GM12865 (cell line): ENCODE results near the gene ELOVL3.

Experiments used
- DNase-seq: peaks from one replicate; pipeline ENCODE4 v3.0.0; 2010; ENCODE audit warnings: low read depth
- H3K4me3 ChIP-seq: 2 replicates; pipeline ENCODE4 v1.5.1; 2011; ENCODE audit warnings: mild to moderate bottlenecking, low read depth, low read length, control low read depth
- CTCF ChIP-seq: IDR thresholded peaks from 2 replicates; pipeline ENCODE4 v1.5.1; 2011; ENCODE audit warnings: low read length, control low read depth, low read depth, inconsistent platforms; ENCODE audit not compliant: insufficient read depth; ENCODE audit errors: missing control alignments

The ELOVL3 gene

GRCh38 chr10:102227050-102227449, 951 bp downstream of the ELOVL3 start:
- DNase-seq, result no peak
- no peak for TF ChIP-seq CTCF
- H3K4me3 ChIP-seq, result no peak overlapping the region

DNA sequence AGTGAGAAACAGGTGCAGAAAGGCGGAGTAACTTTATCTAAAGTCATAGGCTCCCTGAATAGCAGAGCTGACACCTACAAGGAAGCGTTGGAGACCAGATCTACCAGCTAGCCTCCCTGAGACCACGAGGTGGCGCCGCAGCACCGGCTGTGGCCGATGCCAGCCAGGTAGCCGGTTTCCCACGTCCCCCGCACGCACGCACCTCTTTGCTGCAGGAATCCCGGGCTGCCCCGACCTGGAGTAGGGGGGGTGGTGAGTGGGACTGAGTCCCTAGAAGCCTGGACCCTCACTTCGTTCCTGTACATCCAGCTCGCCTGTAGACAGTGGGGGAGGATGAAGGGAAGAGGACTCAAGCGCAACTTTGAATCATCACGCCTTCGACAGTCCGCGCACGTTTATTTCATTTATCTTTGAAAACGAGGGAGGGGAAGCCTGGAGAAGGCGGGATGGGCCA, 3.7 kb downstream of the ELOVL3 start:
- peak; percentile 85 for DNase-seq
- peak; percentile 98 for TF ChIP-seq CTCF
- H3K4me3 ChIP-seq, result peak overlapping the region; percentile 33

DNA sequence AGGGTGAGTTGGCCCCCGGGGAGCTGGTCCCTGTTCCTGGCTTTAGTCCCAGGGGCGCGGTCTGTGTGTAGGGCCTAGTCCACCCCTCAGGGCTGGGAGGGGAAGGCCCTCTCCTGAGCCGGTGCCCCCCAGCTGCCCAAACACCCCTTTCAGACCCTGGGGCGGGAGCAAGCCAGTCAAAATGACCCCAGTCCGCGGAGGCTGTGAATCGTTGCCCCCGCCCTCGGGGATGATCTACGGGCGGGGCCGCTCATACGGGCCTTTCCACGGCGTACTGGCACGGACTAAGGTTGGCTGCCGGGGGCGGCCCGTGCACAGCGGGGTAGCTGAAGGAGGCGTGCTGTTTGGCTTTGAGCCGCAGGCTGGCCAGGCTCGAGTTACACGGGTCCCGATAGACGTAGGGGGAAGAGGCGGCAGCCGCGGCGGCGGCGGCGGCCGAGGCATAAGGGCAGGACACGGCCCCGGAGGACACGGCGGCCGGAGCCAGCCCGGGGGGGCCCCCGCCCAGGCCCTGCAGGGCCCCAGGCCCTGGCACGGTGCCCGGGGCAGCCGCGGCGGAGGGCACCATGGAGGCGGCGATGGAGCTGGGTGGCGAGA, 4.3 kb downstream of the ELOVL3 start:
- DNase-seq, result peak; percentile 22
- no peak for TF ChIP-seq CTCF
- peak overlapping the region; percentile 33 for H3K4me3 ChIP-seq

DNA sequence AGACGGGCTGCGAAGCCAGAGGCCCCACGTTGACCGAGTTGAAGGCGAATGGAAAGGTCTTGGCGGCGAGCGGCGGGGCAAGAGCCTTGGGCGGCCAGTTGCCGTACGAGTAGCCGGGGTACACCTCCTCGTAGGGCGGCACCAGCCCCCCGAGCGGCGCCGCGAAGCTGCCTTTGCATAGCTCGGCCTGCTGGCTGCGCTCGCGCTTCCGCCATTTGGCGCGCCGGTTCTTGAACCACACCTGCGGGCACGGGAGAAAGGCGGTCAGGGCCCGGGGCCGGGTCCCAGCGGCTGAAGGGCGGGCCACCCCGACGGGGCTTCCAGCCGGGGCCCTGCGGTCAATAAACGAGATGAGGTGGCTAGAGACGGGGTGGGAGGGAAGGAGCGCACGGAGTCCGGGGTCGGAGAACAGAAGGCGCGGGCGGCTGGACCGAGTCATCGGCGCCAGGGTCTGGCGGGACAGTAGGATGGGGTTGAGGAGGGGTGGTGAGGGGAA, 4.8 kb downstream of the ELOVL3 start:
- TF ChIP-seq CTCF, result peak; percentile 29
- DNase-seq, result peak; percentile 54
- peak overlapping the region; percentile 31 for H3K4me3 ChIP-seq

DNA sequence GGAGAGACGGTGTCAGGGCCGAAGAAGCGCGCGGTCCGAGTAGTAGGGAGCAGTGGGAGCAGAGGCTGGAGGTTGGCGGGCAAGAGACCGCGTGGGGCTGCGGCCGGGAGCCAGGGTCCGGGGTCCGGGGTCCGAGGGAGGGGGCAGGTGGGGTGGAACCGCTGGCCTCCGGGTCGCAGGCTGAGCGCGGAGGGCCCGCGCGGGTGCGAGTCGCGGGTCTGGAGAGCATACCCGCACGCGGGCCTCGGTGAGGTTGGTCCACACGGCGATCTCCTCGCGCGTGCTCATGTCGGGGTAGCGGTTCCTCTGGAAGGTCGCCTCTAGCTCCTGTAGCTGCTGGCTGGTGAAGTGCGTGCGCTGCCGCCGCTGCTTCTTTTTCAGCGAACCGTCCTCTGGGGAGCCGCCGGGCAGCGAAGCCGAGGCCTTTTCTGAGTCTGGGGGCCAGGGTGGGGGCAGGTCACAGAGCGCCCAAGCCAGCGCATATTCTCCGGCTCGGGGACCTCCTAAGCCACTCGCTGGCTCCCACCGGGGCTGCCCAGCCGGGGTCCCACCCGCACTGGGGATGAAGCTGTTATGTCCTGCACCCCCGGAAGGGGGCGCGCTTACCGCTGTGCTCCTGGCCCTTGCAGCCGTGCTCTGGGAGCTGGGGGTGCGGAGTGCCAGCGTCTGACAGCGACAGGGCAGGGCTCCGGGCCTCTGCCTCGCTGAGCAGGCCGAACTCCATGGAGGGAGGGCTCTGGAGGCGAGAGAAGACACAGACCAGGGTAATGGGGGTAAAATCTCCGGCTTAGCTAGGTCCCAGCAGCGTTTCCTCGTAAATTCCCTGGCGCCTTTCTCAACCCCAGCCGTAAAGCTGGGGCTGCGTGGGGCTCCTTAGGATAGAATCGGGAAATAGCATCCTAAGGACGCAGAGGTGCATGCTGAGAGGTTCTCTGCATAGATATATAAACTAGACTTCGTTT, 5.5 kb downstream of the ELOVL3 start:
- DNase-seq, result peak; percentile 54
- H3K4me3 ChIP-seq, result peak overlapping the region; percentile 31
- TF ChIP-seq CTCF, result peak; percentile 83

DNA sequence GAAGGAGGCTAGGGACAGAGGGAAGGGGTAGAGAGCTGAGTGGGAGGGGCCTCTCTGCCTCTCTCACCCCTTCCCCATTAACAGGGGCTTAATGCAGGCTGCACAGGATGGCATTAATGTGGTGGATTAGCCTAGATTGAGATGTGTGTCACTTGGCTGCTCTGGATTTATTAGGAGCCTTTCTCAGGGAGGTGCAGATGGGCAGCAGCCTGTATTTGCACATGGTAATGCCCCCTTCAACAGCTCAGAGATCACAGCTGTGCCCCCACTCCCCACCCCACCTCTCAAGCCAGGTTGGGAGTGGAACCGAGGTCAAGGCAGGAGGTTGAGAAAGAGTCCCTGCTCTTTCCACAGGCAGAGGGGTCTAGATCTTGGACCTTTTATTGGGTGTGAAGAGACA, 7.9 kb downstream of the ELOVL3 start:
- DNase-seq, result no peak
- no peak for TF ChIP-seq CTCF
- H3K4me3 ChIP-seq, result no peak overlapping the region
